ENCODE measurements around the gene STXBP1.

DNA sequence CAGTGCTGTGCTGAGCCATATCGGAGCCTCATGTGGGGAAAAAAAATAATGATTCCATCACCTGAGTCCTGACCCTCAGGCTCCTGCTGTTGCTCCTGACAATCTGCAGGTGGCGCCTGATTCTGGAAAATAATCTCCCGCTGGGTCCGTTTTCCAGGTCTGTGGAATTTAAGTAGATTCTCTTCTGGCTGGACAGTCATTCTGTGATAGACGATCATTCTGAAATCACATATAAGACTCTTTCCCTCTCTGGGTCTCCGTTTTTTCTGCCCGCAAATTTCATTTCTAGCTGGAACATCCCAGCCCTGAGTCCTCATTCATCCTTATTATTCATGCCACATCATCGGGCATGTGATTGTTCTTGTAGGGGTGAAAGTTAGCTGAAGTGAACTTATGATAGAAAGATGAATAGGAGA lies 22.1 kb upstream of the STXBP1 start:
- TF ChIP-seq EZH2phosphoT487 (IDR thresholded peaks at IDR 0.05; ENCODE audit: insufficient read depth, low read depth) (no peak), EZH2 (IDR thresholded peaks at IDR 0.05; ENCODE audit: insufficient read depth, poor library complexity, severe bottlenecking) (no peak)

Data from GM23248 (cell line).